Stimulated activated CD8-positive, alpha-beta memory T cell treated with anti-CD3 and anti-CD28 coated beads, Interleukin-7, amount 100 ng/mL, for 48 hours (primary cell): ENCODE measurements around the gene ERGIC3.
A peak's percentile ranks its signal among the peaks of the same experiment; 100 is the strongest.

Source experiments
- DNase-seq, 2 donors: peaks; one replicate each; pipeline ENCODE4 v3.0.0-alpha.2; 2020; ENCODE audit warnings: low read depth in 1 of 2; ENCODE audit errors: extremely low read depth in 1 of 2

Gene ERGIC3

DNA sequence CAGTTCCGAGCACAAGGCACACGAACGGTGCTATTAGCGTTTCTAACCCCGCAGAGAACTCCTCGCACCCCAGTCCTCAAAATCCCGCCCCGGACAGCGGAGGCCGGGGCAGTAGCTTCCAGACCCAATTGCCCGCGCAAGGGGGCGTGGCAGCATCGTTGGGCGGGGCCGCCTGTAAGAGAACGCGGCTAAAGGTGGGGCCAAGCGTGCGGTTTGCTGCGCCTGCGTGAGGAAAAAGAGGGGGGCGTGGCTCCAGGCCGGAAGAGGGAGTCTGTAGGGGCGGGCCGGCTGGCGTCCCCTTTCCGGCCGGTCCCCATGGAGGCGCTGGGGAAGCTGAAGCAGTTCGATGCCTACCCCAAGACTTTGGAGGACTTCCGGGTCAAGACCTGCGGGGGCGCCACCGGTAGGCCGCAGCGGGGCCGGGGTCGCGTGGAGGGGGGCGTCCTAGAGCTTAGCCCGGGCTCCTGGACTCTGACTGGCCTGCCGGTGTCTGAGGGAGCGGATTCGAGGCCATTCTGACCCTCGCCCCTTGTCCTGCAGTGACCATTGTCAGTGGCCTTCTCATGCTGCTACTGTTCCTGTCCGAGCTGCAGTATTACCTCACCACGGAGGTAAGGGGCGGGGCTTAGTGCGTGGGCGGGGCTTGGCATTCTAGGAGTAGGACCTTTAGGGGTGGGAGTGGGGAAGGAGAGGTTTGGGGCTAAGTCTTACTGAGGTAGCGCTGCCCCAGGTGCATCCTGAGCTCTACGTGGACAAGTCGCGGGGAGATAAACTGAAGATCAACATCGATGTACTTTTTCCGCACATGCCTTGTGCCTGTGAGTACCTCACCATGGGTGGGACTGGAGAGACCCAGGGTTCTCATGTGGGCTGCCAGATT lies at the start of gene ERGIC3:
Gene ERGIC3 (plus strand): TSS at position 296 of the 880 bp plus-strand sequence. CDS start 20 bp downstream, at position 316.
- peak; percentile 94 to 98 for DNase-seq

GRCh38 chr20:35492352-35492751 lies 49.5 kb upstream of the ERGIC3 start:
- DNase-seq: no peak

GRCh38 chr20:35496481-35496880 lies 45.4 kb upstream of the ERGIC3 start:
- DNase-seq: no peak

- DNase-seq: no peak
Observed at GRCh38 chr20:35497320-35497719, 44.6 kb upstream of the ERGIC3 start.

DNA sequence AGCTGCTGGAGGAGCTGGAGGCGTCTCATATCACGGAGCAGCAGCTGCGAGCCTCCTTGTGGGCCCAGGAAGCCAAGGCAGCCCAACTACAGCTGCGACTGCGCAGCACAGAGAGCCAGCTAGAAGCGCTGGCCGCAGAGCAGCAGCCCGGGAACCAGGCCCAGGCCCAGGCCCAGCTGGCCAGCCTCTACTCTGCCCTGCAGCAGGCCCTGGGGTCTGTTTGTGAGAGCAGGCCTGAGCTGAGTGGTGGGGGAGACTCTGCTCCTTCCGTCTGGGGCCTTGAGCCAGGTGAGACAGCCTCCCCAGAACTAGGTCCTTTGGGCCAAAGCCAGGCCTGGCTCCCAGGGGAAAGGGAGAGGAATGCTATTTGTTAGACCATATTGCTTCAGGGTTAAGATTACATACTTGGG lies 44.1 kb upstream of the ERGIC3 start:
- no peak for DNase-seq

GRCh38 chr20:35499271-35499670 lies 42.6 kb upstream of the ERGIC3 start:
- no peak for DNase-seq

GRCh38 chr20:35502352-35502751 lies 39.5 kb upstream of the ERGIC3 start:
- DNase-seq: no peak

DNA sequence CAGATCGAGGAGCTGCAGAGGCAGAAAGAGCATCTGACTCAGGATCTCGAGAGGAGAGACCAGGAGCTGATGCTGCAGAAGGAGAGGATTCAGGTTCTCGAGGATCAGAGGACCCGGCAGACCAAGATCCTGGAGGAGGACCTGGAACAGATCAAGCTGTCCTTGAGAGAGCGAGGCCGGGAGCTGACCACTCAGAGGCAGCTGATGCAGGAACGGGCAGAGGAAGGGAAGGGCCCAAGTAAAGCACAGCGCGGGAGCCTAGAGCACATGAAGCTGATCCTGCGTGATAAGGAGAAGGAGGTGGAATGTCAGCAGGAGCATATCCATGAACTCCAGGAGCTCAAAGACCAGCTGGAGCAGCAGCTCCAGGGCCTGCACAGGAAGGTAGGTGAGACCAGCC lies 38.6 kb upstream of the ERGIC3 start:
- no peak for DNase-seq

GRCh38 chr20:35503841-35504561 lies 37.9 kb upstream of the ERGIC3 start:
- DNase-seq: no peak

GRCh38 chr20:35504751-35505150 lies 37.1 kb upstream of the ERGIC3 start:
- DNase-seq: no peak

DNA sequence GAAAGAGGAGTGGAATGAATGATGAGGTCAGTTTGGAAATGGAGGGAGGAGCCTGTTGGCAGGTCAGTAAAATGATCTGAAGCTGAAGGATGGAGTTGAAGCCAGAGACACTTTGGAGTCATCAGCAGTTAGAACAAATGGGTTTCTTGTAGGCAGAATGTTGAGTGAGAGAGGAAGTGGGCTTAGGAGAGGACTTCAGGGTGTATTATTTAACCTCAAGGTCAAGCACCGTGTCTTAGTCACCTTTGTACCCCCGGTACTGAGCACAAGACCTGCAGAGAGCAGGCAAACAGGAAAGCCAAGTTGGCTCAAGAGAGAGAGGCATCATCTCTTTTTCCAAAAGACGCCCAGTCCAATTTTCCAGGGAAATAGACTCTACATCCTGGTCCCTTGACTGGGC lies 35.7 kb upstream of the ERGIC3 start:
- no peak for DNase-seq

- DNase-seq: no peak
Observed at GRCh38 chr20:35506872-35507638, 34.8 kb upstream of the ERGIC3 start.

- DNase-seq: no peak
Observed at GRCh38 chr20:35508493-35509218, 33.2 kb upstream of the ERGIC3 start.

GRCh38 chr20:35510951-35511735 lies 30.7 kb upstream of the ERGIC3 start:
- no peak for DNase-seq

GRCh38 chr20:35511814-35512420 lies 30.0 kb upstream of the ERGIC3 start:
- DNase-seq: no peak

DNA sequence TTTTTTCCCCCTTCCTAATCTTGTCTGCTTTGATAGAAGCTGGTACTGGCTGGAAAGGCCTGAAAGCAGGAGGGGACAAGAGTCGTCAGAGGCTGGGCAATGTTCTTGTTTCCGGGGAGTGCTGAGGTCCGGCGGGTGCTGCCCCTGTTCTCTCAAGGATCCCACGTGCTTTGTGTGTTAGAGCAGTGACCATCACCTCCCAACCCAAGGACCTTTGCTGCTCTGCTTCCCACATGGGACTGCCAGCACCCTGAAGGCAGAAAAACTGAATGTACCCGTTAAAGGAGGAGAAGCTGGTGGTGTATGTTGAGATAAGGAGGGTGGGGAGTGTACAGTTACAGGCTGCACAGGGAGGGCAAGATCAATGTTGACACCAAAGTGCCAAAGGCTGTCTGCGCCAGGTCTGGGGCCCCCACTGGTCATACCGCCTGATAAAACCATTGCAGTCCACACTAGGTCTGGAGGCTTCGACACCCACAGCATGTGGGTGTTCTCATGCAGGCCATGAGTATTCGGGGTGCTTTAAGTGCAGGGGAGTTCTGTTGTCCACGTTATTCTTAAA lies 27.4 kb upstream of the ERGIC3 start:
- DNase-seq: no peak

DNA sequence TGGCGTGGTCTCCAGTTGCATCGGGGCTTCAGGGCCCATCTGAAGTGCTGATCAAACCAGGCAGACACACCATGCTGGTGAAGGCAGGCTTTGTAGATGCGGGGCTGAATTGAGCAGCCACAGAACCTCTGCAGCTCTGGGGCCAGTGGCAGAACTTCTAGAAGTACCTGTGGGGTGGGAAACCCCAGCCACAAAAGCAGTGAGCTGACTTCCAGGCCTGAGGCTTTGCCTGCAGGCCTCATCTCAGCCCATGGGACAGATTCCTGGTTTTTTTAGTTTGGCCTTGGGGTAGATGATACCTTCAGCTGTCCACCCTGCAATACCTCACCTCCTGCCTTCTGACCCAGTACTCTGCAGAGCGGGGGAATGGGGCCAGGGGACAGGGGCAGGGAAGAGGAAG lies 26.5 kb upstream of the ERGIC3 start:
- DNase-seq: no peak

GRCh38 chr20:35515949-35516645 lies 25.8 kb upstream of the ERGIC3 start:
- DNase-seq: no peak

DNA sequence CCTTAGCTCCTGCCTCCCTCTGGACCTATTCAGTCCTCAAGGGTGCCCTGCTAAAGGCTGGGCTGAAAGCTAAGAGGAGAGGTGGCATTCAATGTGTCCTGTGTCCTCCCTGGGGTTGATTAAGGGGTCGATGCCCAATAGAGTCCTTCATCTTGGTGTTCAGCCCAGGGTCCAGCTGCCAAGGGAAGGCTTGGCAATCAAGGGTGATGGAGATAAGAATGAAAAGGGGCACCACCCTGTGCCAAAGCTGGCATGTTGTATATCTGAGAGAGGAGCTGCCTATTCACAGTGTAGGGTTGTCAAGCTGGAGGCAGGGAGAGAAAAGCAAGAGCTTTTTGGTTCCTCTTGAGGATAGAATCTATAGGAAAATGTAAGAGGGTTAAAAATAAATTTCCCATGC lies 24.8 kb upstream of the ERGIC3 start:
- no peak for DNase-seq
